Panc1 (cell line): ENCODE measurements around the gene SH3GL1. TPM values are rescaled to one million over a fixed set of nuclear protein-coding genes. Genes with fewer than 3 reads are reported as not detected.

Experiments
- ATAC-seq: fragments of 200-7000 bp; cut with Tn5 transposase; 2 replicates; pipeline ENCODE4 v1.9.1; 2020; ENCODE audit warnings: mild to moderate bottlenecking, moderate library complexity
- BruUV-seq: library from RNA; stranded (reverse); fragments of 400-500 nt; replicated peaks from 2 replicates; lab custom pipeline; 2021; lab: Mats Ljungman, UMichigan
- CTCF ChIA-PET: fragments of 300-600 bp; sonication (Branson Sonifier 250); formaldehyde crosslinking; loops from one replicate; lab custom pipeline; 2022; ENCODE audit warnings: antibody characterized with exemption; lab: Charles Lee
- POLR2A ChIA-PET: fragments of 300-600 bp; sonication (Branson Sonifier 250); formaldehyde crosslinking; loops from one replicate; lab custom pipeline; 2022; ENCODE audit warnings: antibody characterized with exemption; lab: Charles Lee
- DNase-seq: peaks from one replicate; pipeline ENCODE4 v3.0.0-alpha.2; 2010; ENCODE audit warnings: low read depth, low spot score
- H3K27ac ChIP-seq: 2 replicates; pipeline ENCODE4 v1.5.1; 2011; ENCODE audit warnings: mild to moderate bottlenecking, low read length, inconsistent platforms
- H3K27me3 ChIP-seq: fragments of 200-500 bp; sonication (Bioruptor generic); 2 replicates; pipeline ENCODE4 v1.6.0; 2014; ENCODE audit warnings: low read length, inconsistent platforms; ENCODE audit not compliant: control insufficient read depth, insufficient read depth
- H3K36me3 ChIP-seq: fragments of 200-500 bp; sonication (Bioruptor generic); 2 replicates; pipeline ENCODE4 v1.5.1; 2014; ENCODE audit warnings: inconsistent platforms, mild to moderate bottlenecking, low read length, moderate library complexity; ENCODE audit not compliant: control insufficient read depth, insufficient read depth
- H3K4me1 ChIP-seq: 2 replicates; pipeline ENCODE4 v1.5.1; 2011; ENCODE audit warnings: inconsistent platforms, mild to moderate bottlenecking, low read length, moderate library complexity; ENCODE audit not compliant: control insufficient read depth, insufficient read depth
- H3K4me3 ChIP-seq, 2 experiments: 2 replicates each; pipeline ENCODE4 v1.5.1; 2011 to 2012; ENCODE audit warnings: low read depth in 2 of 2, low read length in 2 of 2, mild to moderate bottlenecking in 2 of 2, inconsistent platforms in 1 of 2, moderate library complexity in 1 of 2
- H3K9me3 ChIP-seq: fragments of 200-500 bp; sonication (Bioruptor generic); 2 replicates; pipeline ENCODE4 v1.5.1; 2014; ENCODE audit warnings: low read depth, mild to moderate bottlenecking, inconsistent platforms, low read length, moderate library complexity; ENCODE audit not compliant: control insufficient read depth, insufficient read depth
- POLR2AphosphoS5 ChIP-seq: IDR thresholded peaks from 2 replicates; pipeline ENCODE4 v1.6.1; 2012; ENCODE audit warnings: mild to moderate bottlenecking, low read depth, low read length, moderate library complexity
- REST ChIP-seq, 2 experiments: IDR thresholded peaks; 2 replicates each; pipeline ENCODE4 v1.6.1; 2011 to 2012; ENCODE audit warnings: low read depth in 2 of 2, control low read depth in 1 of 2, low read length in 1 of 2, mild to moderate bottlenecking in 1 of 2, moderate library complexity in 1 of 2; ENCODE audit not compliant: insufficient read depth in 1 of 2
- SIN3A ChIP-seq: IDR thresholded peaks from 2 replicates; pipeline ENCODE4 v1.6.1; 2012; ENCODE audit warnings: low read depth, mild to moderate bottlenecking, low read length, moderate library complexity, borderline replicate concordance; ENCODE audit not compliant: insufficient read depth
- TCF7L2 ChIP-seq: IDR thresholded peaks from 2 replicates; pipeline ENCODE4 v1.6.1; 2011; ENCODE audit warnings: mild to moderate bottlenecking, low read depth, low read length, inconsistent platforms
- in situ Hi-C: cut with HindIII; loops from 2 replicates; pipeline ENCODE4 v1.10.0; 2016; ENCODE audit warnings: low sequenced_read_pairs, low pct_unique_long_range_greater_than_20kb
- intact Hi-C: fragments of 100-400 bp; cut with micrococcal nuclease; formaldehyde crosslinking; loops from one replicate; pipeline ENCODE4 v1.10.0; 2022; ENCODE audit not compliant: unreplicated experiment
- total RNA-seq: library from RNA; stranded (reverse); gene quantifications from one replicate; pipeline ENCODE4 v1.2.1, GENCODE V29; 2021; ENCODE audit not compliant: unreplicated experiment
- TF ChIP-seq, protein P1 (sequence below): fragments of 450-650 bp; IDR thresholded peaks from 2 replicates; pipeline ENCODE4 v1.5.1; 2017; ENCODE audit warnings: mild to moderate bottlenecking

Gene SH3GL1
- total RNA-seq, 1 experiment from 2014 or later: 57.1 TPM

DNA sequence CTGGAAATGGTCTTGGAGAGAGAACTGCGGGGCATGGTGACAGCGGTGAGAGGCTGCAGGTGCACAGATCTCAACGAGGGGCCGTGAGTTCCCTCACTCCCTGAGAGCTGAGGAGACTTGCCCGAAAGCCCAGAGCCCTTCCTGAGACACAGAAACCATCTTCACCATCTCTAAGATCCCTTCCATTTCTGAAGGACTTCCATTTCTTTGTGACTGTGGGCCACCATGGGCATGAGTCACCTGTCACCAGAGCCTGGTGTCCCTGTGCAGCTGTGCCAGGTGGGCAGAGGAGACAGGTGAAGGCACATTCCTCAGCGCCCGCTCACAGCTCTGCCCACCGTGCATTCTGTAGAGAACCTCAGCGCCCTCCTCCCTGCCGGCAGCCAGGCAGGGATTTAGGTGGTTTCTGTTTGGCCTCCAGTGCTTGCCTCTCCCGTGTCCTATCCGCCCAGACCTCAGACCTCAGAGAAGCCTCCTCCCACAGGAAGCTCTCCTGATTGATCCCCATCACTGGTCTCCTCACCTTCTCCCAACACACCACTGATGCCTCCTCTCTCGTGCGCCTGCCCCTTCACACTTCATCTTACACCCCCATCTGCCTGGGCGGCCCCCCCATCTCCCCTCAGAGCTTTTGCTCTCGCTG is 24.2 kb downstream of the SH3GL1 start:
- Histone ChIP-seq H3K27me3 (no peaks in the 10 kb centered on the region), H3K27ac (peak overlapping the region; percentile 92), H3K4me3 (no peak overlapping the region), H3K9me3 (no peaks in the 10 kb centered on the region), H3K36me3 (no peaks in the 10 kb centered on the region), H3K4me1 (peaks cover 82% of the 10 kb centered on the region)
- ChIA-PET CTCF (interaction anchor here (1.3 kb wide), 1 partner anchor 14 kb away, joined by 3 read pairs; no protein-coding TSS in a partner anchor), POLR2A (no interaction called here)
- in situ Hi-C loops (no loop called here), intact Hi-C loops (no loop called here)
- BruUV-seq: no TSS peak
- ATAC-seq: peak; percentile 2; the same call in 1 of the 2 replicates
- TF ChIP-seq POLR2AphosphoS5 (no peak), TCF7L2 (no peak), SIN3A (no peak), REST (IDR thresholded peaks at IDR 0.05; ENCODE audit: insufficient read depth in 1 of 2, low read depth in 2 of 2, low read length in 1 of 2) (no peak)
- TF ChIP-seq, protein P1, sequence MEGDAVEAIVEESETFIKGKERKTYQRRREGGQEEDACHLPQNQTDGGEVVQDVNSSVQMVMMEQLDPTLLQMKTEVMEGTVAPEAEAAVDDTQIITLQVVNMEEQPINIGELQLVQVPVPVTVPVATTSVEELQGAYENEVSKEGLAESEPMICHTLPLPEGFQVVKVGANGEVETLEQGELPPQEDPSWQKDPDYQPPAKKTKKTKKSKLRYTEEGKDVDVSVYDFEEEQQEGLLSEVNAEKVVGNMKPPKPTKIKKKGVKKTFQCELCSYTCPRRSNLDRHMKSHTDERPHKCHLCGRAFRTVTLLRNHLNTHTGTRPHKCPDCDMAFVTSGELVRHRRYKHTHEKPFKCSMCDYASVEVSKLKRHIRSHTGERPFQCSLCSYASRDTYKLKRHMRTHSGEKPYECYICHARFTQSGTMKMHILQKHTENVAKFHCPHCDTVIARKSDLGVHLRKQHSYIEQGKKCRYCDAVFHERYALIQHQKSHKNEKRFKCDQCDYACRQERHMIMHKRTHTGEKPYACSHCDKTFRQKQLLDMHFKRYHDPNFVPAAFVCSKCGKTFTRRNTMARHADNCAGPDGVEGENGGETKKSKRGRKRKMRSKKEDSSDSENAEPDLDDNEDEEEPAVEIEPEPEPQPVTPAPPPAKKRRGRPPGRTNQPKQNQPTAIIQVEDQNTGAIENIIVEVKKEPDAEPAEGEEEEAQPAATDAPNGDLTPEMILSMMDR: no peak
- no peak for DNase-seq

- intact Hi-C loops: no loop called here
- no peaks in the 10 kb centered on the region for H3K9me3 ChIP-seq
- H3K27me3 ChIP-seq: no peaks in the 10 kb centered on the region
- no TSS peak for BruUV-seq
- POLR2A ChIA-PET: no interaction called here
- TF ChIP-seq, protein P1: no peak; the same call in 1 of the 2 replicates
- no peak for TF ChIP-seq POLR2AphosphoS5
- no peak for TF ChIP-seq REST (IDR thresholded peaks at IDR 0.05; ENCODE audit: insufficient read depth in 1 of 2, low read depth in 2 of 2, low read length in 1 of 2)
- no peak for TF ChIP-seq TCF7L2
- TF ChIP-seq SIN3A: no peak
- H3K4me1 ChIP-seq: peaks cover 82% of the 10 kb centered on the region
- peak overlapping the region; percentile 92 for H3K27ac ChIP-seq
- DNase-seq (no peak), ATAC-seq (peak; percentile 50)
- in situ Hi-C loops: no loop called here
- CTCF ChIA-PET: interaction anchor here (1.3 kb wide), 1 partner anchor 13 kb away, joined by 3 read pairs; no protein-coding TSS in a partner anchor
- H3K4me3 ChIP-seq: peak overlapping the region in 1 of 2 experiments; percentile 4; a peak in 2 of 4 replicates
- H3K36me3 ChIP-seq: no peaks in the 10 kb centered on the region
These were observed 25.0 kb downstream of the SH3GL1 start for GRCh38 chr19:4375164-4376027.
